A549 (cell line): ENCODE data around the gene CBX5. TPM values are rescaled to one million over a fixed set of nuclear protein-coding genes. Genes with fewer than 3 reads are reported as not detected.

Experiments used
- ATAC-seq, 2 experiments: fragments of 200-7000 bp in 1 of 2; fragments of >200 bp in 1 of 2; cut with Nextera tagmentation in 1 of 2; cut with Tn5 transposase in 1 of 2; 3 replicates each; pipeline versions ENCODE4 v1.8.0 to v1.9.1; 2018 to 2020; ENCODE audit warnings: mild to moderate bottlenecking in 1 of 2, moderate library complexity in 1 of 2
- CTCF ChIA-PET: fragments of 300-600 bp; sonication (Branson Sonifier 250); formaldehyde crosslinking; extraction: SDS; loops from one replicate; lab custom pipeline; 2021; ENCODE audit warnings: antibody characterized with exemption, inconsistent platforms; lab: Yijun Ruan, JAX
- POLR2A ChIA-PET: fragments of 350-600 bp; formaldehyde crosslinking; extraction: SDS; loops from one replicate; lab custom pipeline; 2021; ENCODE audit warnings: antibody characterized with exemption, inconsistent platforms; lab: Yijun Ruan, JAX
- DNase-seq, 2 experiments: peaks; one replicate each; pipeline versions ENCODE4 v3.0.0 to v3.0.0-alpha.2; 2011 to 2016; ENCODE audit warnings: low read depth in 1 of 2, low spot score in 1 of 2
- FAIRE-seq: peaks from 2 replicates; lab custom pipeline; 2011; peaks lifted over from hg19 to GRCh38; lab: Jason Lieb, UNC
- H3K27ac ChIP-seq, 2 experiments: fragments of >200 bp; sonication (Bioruptor Twin); formaldehyde crosslinking; 3 replicates each; pipeline ENCODE4 v1.5.1; 2016 to 2017
- H3K4me1 ChIP-seq: fragments of >200 bp; sonication (Bioruptor Twin); formaldehyde crosslinking; 3 replicates; pipeline ENCODE4 v1.6.1; 2016
- H3K4me2 ChIP-seq: fragments of >200 bp; sonication (Bioruptor Twin); formaldehyde crosslinking; 3 replicates; pipeline ENCODE4 v1.6.1; 2016
- H3K4me3 ChIP-seq: fragments of >200 bp; sonication (Bioruptor Twin); formaldehyde crosslinking; 3 replicates; pipeline ENCODE4 v1.5.1; 2016
- H3K9me3 ChIP-seq: fragments of >200 bp; sonication (Bioruptor Twin); formaldehyde crosslinking; 3 replicates; pipeline ENCODE4 v1.6.1; 2016
- BCL3 ChIP-seq: fragments of >200 bp; sonication (Bioruptor Twin); formaldehyde crosslinking; IDR thresholded peaks from 3 replicates; pipeline ENCODE4 v1.6.1; 2016
- CBX2 ChIP-seq: fragments of 200-600 bp; sonication (generic); IDR thresholded peaks from 2 replicates; pipeline ENCODE4 v1.6.1; 2016; ENCODE audit warnings: low read depth, mild to moderate bottlenecking, borderline replicate concordance
- CEBPB ChIP-seq, 2 experiments: fragments of >200 bp in 1 of 2; sonication (Bioruptor Twin) in 1 of 2; formaldehyde crosslinking in 1 of 2; IDR thresholded peaks; 2 replicates each; pipeline ENCODE4 v1.6.1; 2012 to 2016
- E2F6 ChIP-seq: IDR thresholded peaks from 2 replicates; pipeline ENCODE4 v1.6.1; 2012; ENCODE audit warnings: low read depth, borderline replicate concordance
- EHF ChIP-seq: fragments of 250-450 bp; sonication (Bioruptor Pico); IDR thresholded peaks from 2 replicates; pipeline ENCODE4 v1.5.0; 2020; ENCODE audit warnings: mild to moderate bottlenecking
- ELK1 ChIP-seq: fragments of 150-350 bp; IDR thresholded peaks from 2 replicates; pipeline ENCODE4 v1.6.1; 2014; ENCODE audit warnings: low read depth, mild to moderate bottlenecking, low read length
- ESRRA ChIP-seq: fragments of 150-350 bp; IDR thresholded peaks from 2 replicates; pipeline ENCODE4 v1.6.1; 2014; ENCODE audit warnings: mild to moderate bottlenecking, low read length, borderline replicate concordance
- FOSL2 ChIP-seq, 2 experiments: fragments of 450-650 bp in 1 of 2; fragments of >200 bp in 1 of 2; sonication (Bioruptor Twin) in 1 of 2; formaldehyde crosslinking; IDR thresholded peaks; 2 replicates each; pipeline versions ENCODE4 v1.5.0 to v1.6.1; 2016 to 2020; ENCODE audit warnings: mild to moderate bottlenecking in 1 of 2, moderate library complexity in 1 of 2
- HES2 ChIP-seq: fragments of >200 bp; sonication (Bioruptor Twin); formaldehyde crosslinking; IDR thresholded peaks from 2 replicates; pipeline ENCODE4 v1.6.1; 2016
- HMGXB4 ChIP-seq: fragments of 250-450 bp; sonication (Bioruptor Pico); IDR thresholded peaks from 2 replicates; pipeline ENCODE4 v1.5.0; 2021; ENCODE audit warnings: mild to moderate bottlenecking, moderate library complexity, borderline replicate concordance
- HOXB5 ChIP-seq: fragments of 250-450 bp; sonication (Bioruptor Pico); IDR thresholded peaks from 2 replicates; pipeline ENCODE4 v1.5.0; 2020; ENCODE audit warnings: mild to moderate bottlenecking, moderate library complexity
- JUNB ChIP-seq: fragments of >200 bp; sonication (Bioruptor Twin); formaldehyde crosslinking; IDR thresholded peaks from 2 replicates; pipeline ENCODE4 v1.6.1; 2016
- KDM1A ChIP-seq: fragments of 200-600 bp; sonication (generic); IDR thresholded peaks from 2 replicates; pipeline ENCODE4 v1.6.1; 2016; ENCODE audit warnings: low read depth, mild to moderate bottlenecking
- KDM5A ChIP-seq: fragments of 200-600 bp; sonication (generic); IDR thresholded peaks from 2 replicates; pipeline ENCODE4 v1.6.1; 2016; ENCODE audit warnings: antibody characterized with exemption, mild to moderate bottlenecking
- MAX ChIP-seq: IDR thresholded peaks from 2 replicates; pipeline ENCODE4 v1.6.1; 2012
- MYC ChIP-seq: IDR thresholded peaks from 2 replicates; pipeline ENCODE4 v1.6.1; 2012; ENCODE audit warnings: mild to moderate bottlenecking, inconsistent platforms, low read length, improper control_type of control experiment, borderline replicate concordance
- NR3C1 ChIP-seq: fragments of >200 bp; sonication (Bioruptor Twin); formaldehyde crosslinking; IDR thresholded peaks from 3 replicates; pipeline ENCODE4 v1.6.1; 2017
- POLR2A ChIP-seq: IDR thresholded peaks from 2 replicates; pipeline ENCODE4 v1.6.1; 2012; ENCODE audit warnings: mild to moderate bottlenecking, low read length
- RARB ChIP-seq: fragments of 250-450 bp; sonication (Bioruptor Pico); IDR thresholded peaks from 2 replicates; pipeline ENCODE4 v1.8.0; 2021; ENCODE audit warnings: mild to moderate bottlenecking, moderate library complexity
- RFX5 ChIP-seq: fragments of 450-650 bp; IDR thresholded peaks from 2 replicates; pipeline ENCODE4 v1.7.1; 2014; ENCODE audit warnings: antibody characterized with exemption, mild to moderate bottlenecking, moderate library complexity
- USF2 ChIP-seq: fragments of 450-650 bp; IDR thresholded peaks from 2 replicates; pipeline ENCODE4 v1.6.1; 2014; ENCODE audit warnings: antibody characterized with exemption
- ZFP36 ChIP-seq: fragments of 450-650 bp; IDR thresholded peaks from 2 replicates; pipeline ENCODE4 v1.6.1; 2014; ENCODE audit warnings: borderline replicate concordance; ENCODE audit not compliant: partially characterized antibody
- WGBS: methylation state at CpG from one replicate; pipeline ENCODE4 v1.1.6; 2017; ENCODE audit errors: missing lambda C conversion rate; 5-methylcytosine and 5-hydroxymethylcytosine counted together
- polyA plus RNA-seq, 4 experiments: library from polyadenylated mRNA; depleted of rRNA in 3 of 4; stranded (reverse); fragments of >200 nt; fragmentation: RNase III in 1 of 4; extraction: RNeasy Plus Mini Kit Qiagen cat#74134 plus additional on column Dnase treatment in 1 of 4; gene quantifications; 2 replicates in 3 of 4; 3 replicates in 1 of 4; pipeline ENCODE4 v1.2.3, GENCODE V29; 2011 to 2017

The CBX5 gene
- polyA plus RNA-seq, 2 of the 4 experiments (the other 2 are of a cell fraction) = 39.5 to 129 TPM

GRCh38 chr12:54189198-54189539 is 90.8 kb downstream of the CBX5 start:
- Histone ChIP-seq H3K4me1 (peaks cover 16% of the 10 kb centered on the region), H3K4me3 (peak overlapping the region; percentile 74), H3K27ac (peak overlapping the region; percentile 51 to 86), H3K4me2 (peak overlapping the region; percentile 70), H3K9me3 (no peaks in the 10 kb centered on the region)
- DNase-seq = no peak
- TF ChIP-seq RARB (CRISPR knock-in tag) (no peak), CEBPB (IDR thresholded peaks at IDR 0.05) (no peak), CBX2 (no peak), NR3C1 (no peak), POLR2A (no peak), E2F6 (no peak), MYC (no peak), USF2 (no peak), KDM5A (no peak), ESRRA (no peak), FOSL2 (IDR thresholded peaks at IDR 0.05) (no peak), FOSL2 (CRISPR knock-in tag; IDR thresholded peaks at IDR 0.05) (no peak), HES2 (no peak), HMGXB4 (CRISPR knock-in tag) (no peak), ZFP36 (no peak)
- FAIRE-seq = no peak
- ChIA-PET POLR2A (interaction anchor here (0.6 to 1.7 kb wide), 10 partner anchors 14 to 204 kb away, joined by 3 to 11 read pairs (median 5); partner anchors contain the start of genes HOXC10, HOXC4, HOXC5 and HOXC6), CTCF (interaction anchor here (0.8 to 24.8 kb wide), 10 partner anchors 9 to 204 kb away, joined by 3 to 1074 read pairs (median 23); partner anchors contain the start of genes HOXC10, HOXC5, HOXC6 and HOXC8)
- ATAC-seq = no peak; a peak in 1 of 6 replicates
- 2% methylated on average over 3 of the region's 3 CpGs for WGBS

- ATAC-seq (no peak), FAIRE-seq (no peak), DNase-seq (no peak)
- no peaks in the 10 kb centered on the region for H3K9me3 ChIP-seq
- H3K4me1 ChIP-seq = peaks cover 16% of the 10 kb centered on the region
- no peak overlapping the region for H3K4me3 ChIP-seq
- no peak overlapping the region for H3K27ac ChIP-seq
- CTCF ChIA-PET = interaction anchor here (0.8 to 24.8 kb wide), 9 partner anchors 14 to 198 kb away, joined by 3 to 1074 read pairs (median 5); partner anchors contain the start of genes HOXC5, HOXC6, HOXC8 and HOXC9
- peak overlapping the region; percentile 76 for H3K4me2 ChIP-seq
- TF ChIP-seq RFX5 (no peak), ELK1 (no peak), POLR2A (no peak), EHF (CRISPR knock-in tag) (no peak), MAX (no peak), FOSL2 (IDR thresholded peaks at IDR 0.05) (no peak), FOSL2 (CRISPR knock-in tag; IDR thresholded peaks at IDR 0.05) (no peak), BCL3 (no peak), JUNB (no peak), HMGXB4 (CRISPR knock-in tag) (no peak), CBX2 (no peak), USF2 (no peak), KDM1A (no peak), HOXB5 (no peak), RARB (CRISPR knock-in tag) (no peak)
- POLR2A ChIA-PET = no interaction called here
- WGBS = 93% methylated on average over 3 of the region's 3 CpGs
Observed at GRCh38 chr12:54187075-54187474, 92.8 kb downstream of the CBX5 start.
